H1 (cell line): ENCODE results near the gene CTNNA3. TPM values are rescaled to one million over a fixed set of nuclear protein-coding genes. Genes with fewer than 3 reads are reported as not detected.

ENCODE experiments used
- CTCF ChIA-PET: fragments of 300-600 bp; sonication (Branson Sonifier 250); formaldehyde crosslinking; loops from one replicate; lab custom pipeline; 2021; ENCODE audit not compliant: partially characterized antibody; lab: Charles Lee
- POLR2A ChIA-PET: fragments of 300-600 bp; sonication (Branson Sonifier 250); formaldehyde crosslinking; loops from one replicate; lab custom pipeline; 2021; ENCODE audit warnings: inconsistent platforms; ENCODE audit not compliant: partially characterized antibody; lab: Charles Lee
- DNase-seq, 2 experiments: peaks; one replicate each; pipeline versions ENCODE4 v3.0.0 to v3.0.0-alpha.2; 2010 to 2022; ENCODE audit warnings: low spot score in 2 of 2, low read depth in 1 of 2, mixed read lengths in 1 of 2
- FAIRE-seq: peaks from 2 replicates; lab custom pipeline; 2011; peaks lifted over from hg19 to GRCh38; lab: Jason Lieb, UNC
- H2AFZ ChIP-seq: 2 replicates; pipeline ENCODE4 v1.8.1; 2012; ENCODE audit warnings: low read length, inconsistent platforms
- H2AK5ac ChIP-seq: 2 replicates; pipeline ENCODE4 v1.6.1; 2013; ENCODE audit warnings: low read depth, low read length
- H2BK120ac ChIP-seq: replicated peaks from 2 replicates; pipeline ENCODE3; 2013; ENCODE audit warnings: low read depth, low read length, inconsistent platforms
- H2BK12ac ChIP-seq: 2 replicates; pipeline ENCODE4 v1.6.1; 2013; ENCODE audit warnings: low read depth, low read length
- H2BK15ac ChIP-seq: 2 replicates; pipeline ENCODE4 v1.6.1; 2013; ENCODE audit warnings: low read length
- H2BK20ac ChIP-seq: 2 replicates; pipeline ENCODE4 v1.6.1; 2013; ENCODE audit warnings: low read length
- H2BK5ac ChIP-seq: 2 replicates; pipeline ENCODE4 v1.6.1; 2013; ENCODE audit warnings: low read depth, low read length
- H3K14ac ChIP-seq: 2 replicates; pipeline ENCODE4 v1.6.1; 2013; ENCODE audit warnings: inconsistent platforms; ENCODE audit not compliant: insufficient read length
- H3K18ac ChIP-seq: 2 replicates; pipeline ENCODE4 v1.6.1; 2013; ENCODE audit warnings: low read length; ENCODE audit errors: extremely low read depth
- H3K23ac ChIP-seq: 2 replicates; pipeline ENCODE4 v1.6.1; 2013; ENCODE audit warnings: inconsistent platforms; ENCODE audit not compliant: insufficient read length
- H3K23me2 ChIP-seq: 2 replicates; pipeline ENCODE4 v1.6.1; 2013; ENCODE audit warnings: low read depth, low read length
- H3K27ac ChIP-seq: 2 replicates; pipeline ENCODE4 v1.6.1; 2011; ENCODE audit warnings: low read depth, low read length, inconsistent platforms
- H3K27me3 ChIP-seq, 4 experiments: replicated peaks in 1 of 4; 1 replicate in 1 of 4; 2 replicates in 3 of 4; pipeline versions ENCODE4 v1.6.1 to v1.8.1; 2011 to 2013; ENCODE audit warnings: low read length in 3 of 4, mild to moderate bottlenecking in 3 of 4, inconsistent platforms in 2 of 4, mixed read lengths in 2 of 4, moderate library complexity in 1 of 4; ENCODE audit not compliant: control insufficient read depth in 3 of 4, insufficient read depth in 3 of 4; ENCODE audit errors: extremely low read depth in 1 of 4
- H3K36me3 ChIP-seq, 4 experiments: 2 replicates each; pipeline versions ENCODE4 v1.6.1 to v1.8.1; 2011 to 2013; ENCODE audit warnings: mild to moderate bottlenecking in 4 of 4, low read length in 3 of 4, moderate library complexity in 2 of 4, control low read depth in 1 of 4, inconsistent platforms in 1 of 4; ENCODE audit not compliant: insufficient read depth in 4 of 4, control insufficient read depth in 2 of 4
- H3K4ac ChIP-seq: replicated peaks from 2 replicates; pipeline ENCODE3; 2013; ENCODE audit warnings: low read length, low read depth, mixed read lengths, inconsistent platforms; ENCODE audit not compliant: insufficient read length
- H3K4me1 ChIP-seq, 4 experiments: replicated peaks in 1 of 4; 1 replicate in 1 of 4; 2 replicates in 3 of 4; pipeline versions ENCODE4 v1.6.1 to v1.8.1; 2011 to 2013; ENCODE audit warnings: low read length in 3 of 4, inconsistent platforms in 2 of 4, mixed read lengths in 1 of 4; ENCODE audit not compliant: insufficient read depth in 4 of 4, control insufficient read depth in 3 of 4
- H3K4me2 ChIP-seq, 2 experiments: 2 replicates each; pipeline versions ENCODE4 v1.6.1 to v1.8.1; 2011 to 2013; ENCODE audit warnings: low read depth in 2 of 2, low read length in 2 of 2, control low read depth in 1 of 2, inconsistent platforms in 1 of 2, mild to moderate bottlenecking in 1 of 2; ENCODE audit not compliant: insufficient read depth in 1 of 2
- H3K4me3 ChIP-seq, 4 experiments: fragments of 200-600, 300-600 bp in 1 of 4; sonication (generic), shearing (Covaris generic), sonication (Bioruptor Twin) in 1 of 4; 2 replicates each; pipeline versions ENCODE4 v1.5.1 to v1.8.1; 2011 to 2016; ENCODE audit warnings: low read length in 4 of 4, low read depth in 3 of 4, control low read depth in 2 of 4, inconsistent platforms in 2 of 4, mild to moderate bottlenecking in 2 of 4, mixed read lengths in 1 of 4, moderate library complexity in 1 of 4; ENCODE audit not compliant: insufficient read depth in 2 of 4; ENCODE audit errors: extremely low read depth in 1 of 4
- H3K56ac ChIP-seq: replicated peaks from 2 replicates; pipeline ENCODE3; 2013; ENCODE audit warnings: low read depth, mild to moderate bottlenecking, mixed read lengths, low read length, inconsistent platforms; ENCODE audit not compliant: insufficient read length
- H3K79me1 ChIP-seq: 2 replicates; pipeline ENCODE4 v1.6.1; 2013; ENCODE audit warnings: low read depth, low read length, control low read depth
- H3K79me2 ChIP-seq, 2 experiments: 2 replicates each; pipeline versions ENCODE4 v1.6.1 to v1.8.1; 2012 to 2013; ENCODE audit warnings: low read length in 2 of 2, mild to moderate bottlenecking in 2 of 2, inconsistent platforms in 1 of 2; ENCODE audit not compliant: insufficient read depth in 2 of 2, control insufficient read depth in 1 of 2
- H3K9ac ChIP-seq, 4 experiments: replicated peaks in 1 of 4; 1 replicate in 1 of 4; 2 replicates in 3 of 4; pipeline versions ENCODE4 v1.6.1 to v1.8.1; 2011 to 2013; ENCODE audit warnings: low read depth in 3 of 4, low read length in 3 of 4, control low read depth in 2 of 4, mild to moderate bottlenecking in 2 of 4, moderate library complexity in 2 of 4, inconsistent platforms in 1 of 4; ENCODE audit errors: extremely low read depth in 1 of 4
- H3K9me3 ChIP-seq, 2 experiments: 2 replicates each; pipeline versions ENCODE4 v1.6.1 to v1.8.1; 2012 to 2013; ENCODE audit warnings: mild to moderate bottlenecking in 2 of 2, moderate library complexity in 2 of 2, control low read depth in 1 of 2, inconsistent platforms in 1 of 2, low read depth in 1 of 2, low read length in 1 of 2, mixed read lengths in 1 of 2; ENCODE audit not compliant: insufficient read depth in 2 of 2
- H4K20me1 ChIP-seq, 2 experiments: replicated peaks in 1 of 2; 2 replicates each; pipeline versions ENCODE3 to v1.8.1; 2011 to 2013; ENCODE audit warnings: inconsistent platforms in 2 of 2, low read length in 2 of 2, mild to moderate bottlenecking in 1 of 2; ENCODE audit not compliant: insufficient read depth in 2 of 2, control insufficient read depth in 1 of 2
- H4K5ac ChIP-seq: 2 replicates; pipeline ENCODE4 v1.6.1; 2013; ENCODE audit warnings: low read length, low read depth, mixed read lengths, inconsistent platforms; ENCODE audit not compliant: insufficient read length
- H4K8ac ChIP-seq: 2 replicates; pipeline ENCODE4 v1.8.0; 2013; ENCODE audit warnings: mild to moderate bottlenecking, moderate library complexity, low read length, inconsistent platforms; ENCODE audit not compliant: insufficient read depth; ENCODE audit errors: extremely low read depth
- H4K91ac ChIP-seq: replicated peaks from 2 replicates; pipeline ENCODE3; 2013; ENCODE audit warnings: low read length, mixed read lengths, inconsistent platforms; ENCODE audit not compliant: insufficient read length
- BRCA1 ChIP-seq: IDR thresholded peaks from 2 replicates; pipeline ENCODE4 v1.6.1; 2012; ENCODE audit warnings: low read depth, low read length, improper control_type of control experiment
- CEBPB ChIP-seq: IDR thresholded peaks from 2 replicates; pipeline ENCODE4 v1.6.1; 2012; ENCODE audit warnings: low read depth, low read length
- CTCF ChIP-seq, 3 experiments: IDR thresholded peaks; 1 replicate in 2 of 3; 2 replicates in 1 of 3; pipeline versions ENCODE4 v1.5.1 to v1.6.1; 2011; ENCODE audit warnings: low read length in 3 of 3, mild to moderate bottlenecking in 3 of 3, inconsistent platforms in 2 of 3, low read depth in 1 of 3, moderate library complexity in 1 of 3; ENCODE audit not compliant: insufficient read depth in 1 of 3; ENCODE audit errors: control extremely low read depth in 1 of 3
- GABPA ChIP-seq: IDR thresholded peaks from 2 replicates; pipeline ENCODE4 v1.6.1; 2011; ENCODE audit warnings: mild to moderate bottlenecking, low read length, moderate library complexity, borderline replicate concordance; ENCODE audit not compliant: insufficient read depth
- NRF1 ChIP-seq: IDR thresholded peaks from 2 replicates; pipeline ENCODE4 v1.6.1; 2011; ENCODE audit warnings: mild to moderate bottlenecking, low read depth, low read length, improper control_type of control experiment
- POLR2A ChIP-seq, 2 experiments: IDR thresholded peaks; 1 replicate in 1 of 2; 2 replicates in 1 of 2; pipeline ENCODE4 v1.6.1; 2011; ENCODE audit warnings: low read depth in 2 of 2, low read length in 2 of 2, mild to moderate bottlenecking in 2 of 2; ENCODE audit errors: control extremely low read depth in 1 of 2
- POU5F1 ChIP-seq: IDR thresholded peaks from 2 replicates; pipeline ENCODE4 v1.6.1; 2011; ENCODE audit warnings: low read depth, mild to moderate bottlenecking, low read length, moderate library complexity
- RFX5 ChIP-seq: IDR thresholded peaks from 2 replicates; pipeline ENCODE4 v1.6.1; 2011; ENCODE audit warnings: low read depth, low read length, improper control_type of control experiment, borderline replicate concordance
- SIX5 ChIP-seq: IDR thresholded peaks from 2 replicates; pipeline ENCODE4 v1.6.1; 2011; ENCODE audit warnings: mild to moderate bottlenecking, low read depth, low read length
- SP2 ChIP-seq: IDR thresholded peaks from 2 replicates; pipeline ENCODE4 v1.6.1; 2012; ENCODE audit warnings: mild to moderate bottlenecking, low read length, inconsistent platforms
- USF2 ChIP-seq: IDR thresholded peaks from 2 replicates; pipeline ENCODE4 v1.6.1; 2011; ENCODE audit warnings: low read length, improper control_type of control experiment
- WGBS, 2 experiments: shearing (Covaris generic) in 1 of 2; methylation state at CpG; one replicate each; pipeline versions ENCODE4 v1.1.6 to v1.1.7; 2013 to 2015; ENCODE audit warnings: low lambda C conversion rate in 2 of 2, mixed read lengths in 2 of 2, inconsistent platforms in 1 of 2, low coverage in 1 of 2, missing lambda C conversion rate in 1 of 2; ENCODE audit not compliant: insufficient replicate concordance in 2 of 2, insufficient coverage in 1 of 2, insufficient read length in 1 of 2; ENCODE audit errors: extremely low coverage in 1 of 2, missing lambda C conversion rate in 1 of 2; 5-methylcytosine and 5-hydroxymethylcytosine counted together
- polyA plus RNA-seq, 7 experiments: library from polyadenylated mRNA; depleted of rRNA in 3 of 7; stranded (reverse) in 5 of 7; unstranded in 2 of 7; fragments of >200 nt in 5 of 7; fragments of 200-250 nt in 2 of 7; gene quantifications; 1 replicate in 5 of 7; 2 replicates in 1 of 7; 4 replicates in 1 of 7; pipeline versions ENCODE4 v1.2.1 to v1.2.3, GENCODE V29; 2011 to 2013; ENCODE audit warnings: missing spikeins in 2 of 7, mixed read lengths in 2 of 7
- total RNA-seq: library from RNA; stranded (reverse); fragmentation: NEBNext Ultra II Directional; extraction: Animal tissue kit (Norgen Biotek cat#: 25700); gene quantifications from 2 replicates; pipeline ENCODE4 v1.2.1, GENCODE V29; 2021

Gene CTNNA3
- total and polyA plus RNA-seq, 2 of the 8 experiments (the other 6 are each of a cell fraction or from before 2014, with no cell fraction given): 1.3 to 1.5 TPM

GRCh38 chr10:67678335-67678974 is 17.5 kb downstream of the CTNNA3 start:
- H4K20me1 ChIP-seq: no peaks in the 10 kb centered on the region
- H3K36me3 ChIP-seq: no peaks in the 10 kb centered on the region
- H3K79me1 ChIP-seq: no peaks in the 10 kb centered on the region; the same call in 1 of the 2 replicates
- H3K4me3 ChIP-seq: no peak overlapping the region
- no peak overlapping the region for H4K8ac ChIP-seq
- no peak overlapping the region for H2BK15ac ChIP-seq
- H2AFZ ChIP-seq: no peak overlapping the region
- H4K91ac ChIP-seq: no peak overlapping the region
- FAIRE-seq (no peak), DNase-seq (no peak)
- H3K56ac ChIP-seq: no peak overlapping the region
- H2BK5ac ChIP-seq: no peak overlapping the region
- H3K9me3 ChIP-seq: peaks cover 5 to 7% of the 10 kb centered on the region in 2 experiments; a peak in 2 of 4 replicates
- no peak overlapping the region for H3K14ac ChIP-seq
- H2BK120ac ChIP-seq: no peak overlapping the region
- no peak overlapping the region for H3K18ac ChIP-seq
- H3K23me2 ChIP-seq: no peaks in the 10 kb centered on the region
- H3K4me1 ChIP-seq: no peaks in the 10 kb centered on the region; a peak in 1 of 7 replicates
- ChIA-PET CTCF (interaction anchor here (1.6 kb wide), 1 partner anchor 19 kb away, joined by 5 read pairs; no protein-coding TSS in a partner anchor), POLR2A (no interaction called here)
- no peaks in the 10 kb centered on the region for H3K27me3 ChIP-seq
- H3K4me2 ChIP-seq: no peak overlapping the region
- 71% methylated on average over 1 of the region's 1 CpG; no CpG with 5 or more reads in 1 of the 2 experiments for whole genome bisulfite sequencing, 2 experiments
- no peak overlapping the region for H2BK12ac ChIP-seq
- H3K27ac ChIP-seq: no peak overlapping the region
- H3K23ac ChIP-seq: no peak overlapping the region
- H3K79me2 ChIP-seq: no peaks in the 10 kb centered on the region
- no peak overlapping the region for H3K4ac ChIP-seq
- H4K5ac ChIP-seq: no peak overlapping the region
- no peak overlapping the region for H2BK20ac ChIP-seq
- H2AK5ac ChIP-seq: no peak overlapping the region
- no peak overlapping the region for H3K9ac ChIP-seq
- TF ChIP-seq POU5F1 (no peak), NRF1 (no peak), RFX5 (no peak), POLR2A (IDR thresholded peaks at IDR 0.05; ENCODE audit: control extremely low read depth in 1 of 2, low read depth in 2 of 2, low read length in 2 of 2) (no peak), BRCA1 (no peak), SIX5 (no peak), GABPA (no peak), USF2 (no peak), CEBPB (no peak), CTCF (IDR thresholded peaks at IDR 0.05; ENCODE audit: control extremely low read depth in 1 of 3, insufficient read depth in 1 of 3, low read depth in 1 of 3, low read length in 3 of 3) (no peak), SP2 (no peak)
